Activated B cell treated with CpG ODN at 0.5 μM for 24 hours (primary cell): ENCODE measurements around the gene SRRT. TPM values are rescaled to one million over a fixed set of nuclear protein-coding genes. Genes with fewer than 3 reads are reported as not detected.
"Not testable (repeated sequence)": the region's sequence is repeated elsewhere in the genome, so short reads cannot be mapped to it uniquely, and the experiment has no call there.

Experiments
- ATAC-seq: fragments of 200-7000 bp; cut with Tn5 transposase; one replicate; pipeline ENCODE4 v1.10.0; 2021; ENCODE audit warnings: low read depth, mild to moderate bottlenecking, moderate library complexity
- CTCF ChIA-PET: fragments of 350-600 bp; sonication (Branson Sonifier 250); formaldehyde crosslinking; loops from one replicate; lab custom pipeline; 2021; ENCODE audit warnings: antibody characterized with exemption; lab: Charles Lee
- POLR2A ChIA-PET: fragments of 350-600 bp; sonication (Branson Sonifier 250); formaldehyde crosslinking; loops from one replicate; lab custom pipeline; 2021; ENCODE audit warnings: antibody characterized with exemption; lab: Charles Lee
- DNase-seq: peaks from one replicate; pipeline ENCODE4 v3.0.0; 2022
- H3K27ac Mint-ChIP-seq: one replicate; pipeline ENCODE4 v1.8.0; 2020; ENCODE audit warnings: mixed read lengths
- H3K27me3 Mint-ChIP-seq: one replicate; pipeline ENCODE4 v1.8.0; 2021; ENCODE audit warnings: mixed read lengths
- H3K36me3 Mint-ChIP-seq: one replicate; pipeline ENCODE4 v1.8.0; 2021; ENCODE audit warnings: low read depth, mixed read lengths
- H3K4me1 Mint-ChIP-seq: one replicate; pipeline ENCODE4 v1.8.0; 2021; ENCODE audit warnings: mixed read lengths
- H3K4me3 Mint-ChIP-seq: one replicate; pipeline ENCODE4 v1.8.0; 2020; ENCODE audit warnings: mild to moderate bottlenecking, mixed read lengths
- H3K9me3 Mint-ChIP-seq: one replicate; pipeline ENCODE4 v1.8.0; 2020; ENCODE audit warnings: mixed read lengths
- intact Hi-C: fragments of 100-400 bp; cut with micrococcal nuclease; formaldehyde crosslinking; loops from one replicate; pipeline ENCODE4 v1.15.1; 2024
- total RNA-seq: library from RNA; stranded (reverse); gene quantifications from 2 replicates; pipeline ENCODE4 v1.2.3, GENCODE V29; 2022
- TF ChIP-seq, protein P1 (sequence below): fragments of 200-600 bp; IDR thresholded peaks from one replicate; pipeline ENCODE4 v1.8.0; 2022; ENCODE audit warnings: antibody characterized with exemption, mild to moderate bottlenecking

Gene SRRT
- total RNA-seq, 1 donor from 2014 or later, result 244 TPM

DNA sequence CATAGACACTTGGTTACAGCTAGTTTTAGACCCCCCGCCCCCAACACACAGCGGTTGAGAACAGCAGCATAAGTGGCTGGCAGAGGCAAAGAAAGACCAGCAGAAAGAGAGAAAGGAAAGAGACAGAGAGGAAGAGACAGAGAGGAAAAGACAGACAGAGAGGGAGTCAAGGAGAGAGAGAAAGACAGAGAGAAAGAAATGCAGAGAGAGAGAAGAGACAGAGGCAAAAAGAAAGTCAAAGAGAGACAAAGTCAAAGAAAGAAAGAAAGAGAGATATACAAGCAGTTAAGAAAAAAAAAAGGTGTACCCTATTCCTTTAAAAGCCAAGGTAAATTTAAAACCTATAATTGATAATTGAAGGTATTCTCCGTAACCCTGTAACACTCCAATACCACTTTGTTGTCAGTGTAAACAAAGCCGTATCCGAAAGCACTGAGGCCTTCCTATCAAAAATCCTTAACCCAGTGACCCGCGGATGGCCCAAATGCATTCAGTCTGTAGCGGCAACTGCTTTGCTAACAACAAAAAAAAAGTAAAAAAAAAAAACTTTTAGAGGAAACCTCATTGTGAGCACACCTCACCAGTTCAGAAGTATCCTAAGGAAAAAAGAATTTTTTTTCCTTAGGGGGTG lies 34.3 kb upstream of the SRRT start:
- CTCF ChIA-PET, result no interaction called here
- Mint-ChIP-seq H3K4me3 (no peak overlapping the region), H3K9me3 (no peaks in the 10 kb centered on the region), H3K27me3 (no peaks in the 10 kb centered on the region), H3K36me3 (no peaks in the 10 kb centered on the region), H3K27ac (no peak overlapping the region), H3K4me1 (peaks cover 16% of the 10 kb centered on the region)
- intact Hi-C loops, result no loop called here
- DNase-seq (no peak), ATAC-seq (no peak)
- TF ChIP-seq, protein P1, sequence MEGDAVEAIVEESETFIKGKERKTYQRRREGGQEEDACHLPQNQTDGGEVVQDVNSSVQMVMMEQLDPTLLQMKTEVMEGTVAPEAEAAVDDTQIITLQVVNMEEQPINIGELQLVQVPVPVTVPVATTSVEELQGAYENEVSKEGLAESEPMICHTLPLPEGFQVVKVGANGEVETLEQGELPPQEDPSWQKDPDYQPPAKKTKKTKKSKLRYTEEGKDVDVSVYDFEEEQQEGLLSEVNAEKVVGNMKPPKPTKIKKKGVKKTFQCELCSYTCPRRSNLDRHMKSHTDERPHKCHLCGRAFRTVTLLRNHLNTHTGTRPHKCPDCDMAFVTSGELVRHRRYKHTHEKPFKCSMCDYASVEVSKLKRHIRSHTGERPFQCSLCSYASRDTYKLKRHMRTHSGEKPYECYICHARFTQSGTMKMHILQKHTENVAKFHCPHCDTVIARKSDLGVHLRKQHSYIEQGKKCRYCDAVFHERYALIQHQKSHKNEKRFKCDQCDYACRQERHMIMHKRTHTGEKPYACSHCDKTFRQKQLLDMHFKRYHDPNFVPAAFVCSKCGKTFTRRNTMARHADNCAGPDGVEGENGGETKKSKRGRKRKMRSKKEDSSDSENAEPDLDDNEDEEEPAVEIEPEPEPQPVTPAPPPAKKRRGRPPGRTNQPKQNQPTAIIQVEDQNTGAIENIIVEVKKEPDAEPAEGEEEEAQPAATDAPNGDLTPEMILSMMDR, result no peak
- POLR2A ChIA-PET, result no interaction called here

DNA sequence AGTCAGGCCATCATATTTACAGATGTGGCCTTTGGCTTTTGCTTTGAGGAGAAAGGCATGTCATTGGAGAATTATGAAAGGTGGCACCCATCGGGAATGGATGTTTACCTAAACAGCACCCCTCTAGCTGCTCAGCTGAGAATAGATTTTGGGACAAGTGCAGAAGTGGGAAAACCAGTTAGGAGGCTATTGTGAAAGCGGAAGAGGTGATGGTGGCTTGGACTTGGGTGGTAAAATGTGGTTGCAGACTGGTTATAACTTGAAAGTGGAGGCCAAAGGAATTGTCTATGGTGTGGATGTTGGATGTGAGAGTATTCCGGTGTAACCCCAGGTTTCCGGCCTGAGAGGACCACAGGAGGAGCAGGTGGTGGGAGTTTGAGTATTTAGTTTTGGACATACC lies 27.5 kb upstream of the SRRT start:
- no peak overlapping the region for H3K27ac Mint-ChIP-seq
- TF ChIP-seq, protein P1, result no peak
- ChIA-PET POLR2A (no interaction called here), CTCF (interaction anchor here (1.2 kb wide), 1 partner anchor 48 kb away, joined by 4 read pairs; no protein-coding TSS in a partner anchor)
- H3K9me3 Mint-ChIP-seq, result no peaks in the 10 kb centered on the region
- H3K4me1 Mint-ChIP-seq, result peaks cover 5% of the 10 kb centered on the region
- intact Hi-C loops, result no loop called here
- no peaks in the 10 kb centered on the region for H3K27me3 Mint-ChIP-seq
- DNase-seq (no peak), ATAC-seq (no peak)
- no peak overlapping the region for H3K4me3 Mint-ChIP-seq
- no peaks in the 10 kb centered on the region for H3K36me3 Mint-ChIP-seq

DNA sequence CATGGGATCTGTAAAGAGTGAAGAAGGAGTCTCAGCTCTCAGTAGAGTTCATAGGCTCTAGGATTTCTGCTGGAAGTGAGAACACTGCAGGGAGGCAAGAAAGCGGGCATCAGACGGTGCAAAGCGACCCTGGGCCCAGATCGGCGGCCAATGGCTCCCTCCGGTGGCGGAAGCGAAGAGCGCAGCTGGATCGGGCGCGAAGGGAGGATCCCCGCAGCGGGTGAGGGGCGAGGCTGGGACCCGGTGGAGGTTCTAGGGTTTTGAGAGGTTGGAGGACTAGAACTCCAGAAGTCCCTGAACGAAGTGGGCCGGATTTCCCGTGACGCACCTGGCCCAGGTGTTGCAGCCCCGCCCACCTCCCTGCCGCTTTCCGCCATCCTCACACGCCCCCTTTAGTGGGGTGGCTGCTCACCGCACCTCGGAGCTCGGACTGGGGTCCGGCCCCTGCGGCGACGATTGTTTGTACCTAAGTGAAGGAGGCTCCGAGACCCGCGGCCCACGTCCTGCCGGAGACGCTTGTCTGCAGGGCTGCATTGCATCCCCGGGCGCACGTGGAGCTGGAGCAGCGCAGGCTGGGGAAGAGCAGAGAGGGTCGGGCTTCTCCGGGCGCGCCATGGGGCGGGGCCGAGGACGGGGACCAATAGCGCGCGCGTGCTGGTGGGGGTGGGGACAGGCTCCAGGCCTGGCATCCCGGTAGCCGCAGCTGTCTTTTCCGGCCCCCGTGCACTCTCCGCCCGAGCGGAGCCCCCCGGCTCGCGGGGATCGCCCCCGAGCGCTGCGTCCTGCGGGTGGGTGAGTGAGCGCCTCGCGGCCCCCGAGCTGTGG lies 22.6 kb upstream of the SRRT start, which contains the start of gene SLC12A9:
TSS of gene SLC12A9 (plus strand) at position 666 of the 825 bp plus-strand sequence. CDS start 1,485 bp downstream, outside the sequence.
- Mint-ChIP-seq H3K36me3 (peaks cover 18% of the 10 kb centered on the region), H3K27me3 (no peaks in the 10 kb centered on the region), H3K9me3 (no peaks in the 10 kb centered on the region), H3K4me3 (peak within 1 kb of the TSS; percentile 89), H3K27ac (peak within 1 kb of the TSS; percentile 75), H3K4me1 (peaks cover 21% of the 10 kb centered on the region)
- ChIA-PET CTCF (interaction anchor here (0.5 to 3.6 kb wide), 21 partner anchors 9 to 306 kb away, joined by 3 to 64 read pairs (median 3); partner anchors contain the start of genes GIGYF1, POP7, SRRT and UFSP1), POLR2A (interaction anchor here (0.6 to 3.5 kb wide), 22 partner anchors 13 to 465 kb away, joined by 3 to 26 read pairs (median 6); partner anchors contain the start of genes FBXO24, LRCH4, POP7 and SRRT)
- DNase-seq, result peak; percentile 83
- intact Hi-C loops, result loop anchor here (1.0 to 2.0 kb wide), 13 partner anchors 15 to 383 kb away; partner anchors contain the start of genes EPHB4, FBXO24 and LRCH4
- peak; percentile 93 for ATAC-seq
- TF ChIP-seq, protein P1, result peak; percentile 79

DNA sequence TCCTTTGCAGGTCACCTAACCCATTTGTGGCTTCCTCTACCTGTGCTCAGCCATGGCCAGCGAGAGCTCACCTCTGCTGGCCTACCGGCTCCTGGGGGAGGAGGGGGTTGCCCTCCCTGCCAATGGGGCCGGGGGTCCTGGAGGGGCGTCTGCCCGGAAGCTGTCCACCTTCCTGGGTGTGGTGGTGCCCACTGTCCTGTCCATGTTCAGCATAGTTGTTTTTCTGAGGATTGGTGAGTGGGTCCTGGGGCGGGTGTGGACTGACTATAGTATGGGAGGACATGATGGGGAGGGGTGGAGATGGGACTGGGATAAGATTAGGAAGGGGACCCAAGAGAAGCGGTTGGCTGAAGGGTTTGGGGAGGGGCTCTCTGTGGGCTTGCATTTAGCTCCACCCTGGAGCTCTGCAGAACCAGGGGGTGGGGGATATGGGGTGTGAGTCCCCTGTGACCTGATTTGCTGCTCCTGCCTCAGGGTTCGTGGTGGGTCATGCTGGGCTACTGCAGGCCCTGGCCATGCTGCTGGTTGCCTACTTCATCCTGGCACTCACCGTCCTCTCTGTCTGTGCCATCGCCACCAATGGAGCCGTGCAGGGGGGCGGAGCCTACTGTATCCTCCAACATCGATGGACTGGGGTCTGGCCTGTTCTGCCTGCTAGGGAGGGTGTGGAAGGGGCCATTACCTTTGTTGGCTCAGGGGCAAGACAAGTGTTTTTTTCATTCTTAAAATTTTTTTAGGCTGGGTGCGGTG lies 20.6 kb upstream of the SRRT start:
- TF ChIP-seq, protein P1, result no peak
- H3K9me3 Mint-ChIP-seq, result no peaks in the 10 kb centered on the region
- intact Hi-C loops, result no loop called here

DNA sequence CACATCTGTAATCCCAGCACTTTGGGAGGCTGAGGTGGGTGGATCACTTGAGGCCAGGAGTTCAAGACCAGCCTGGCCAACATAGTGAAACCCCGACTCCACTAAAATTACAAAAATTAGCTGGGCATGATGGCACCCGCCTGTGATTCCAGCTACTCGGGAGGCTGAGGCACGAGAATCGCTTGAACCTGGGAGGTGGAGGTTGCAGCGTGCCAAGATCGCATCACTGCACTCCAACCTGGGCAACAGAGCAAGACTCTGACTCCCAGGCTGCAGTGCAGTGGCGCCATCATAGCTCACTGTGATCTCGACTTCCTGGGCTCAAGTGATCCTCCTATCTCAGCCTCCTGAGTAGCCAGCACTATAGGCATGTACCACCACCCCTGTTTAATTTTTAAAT lies 20.0 kb upstream of the SRRT start:
- H3K4me3 Mint-ChIP-seq, H3K9me3 Mint-ChIP-seq, CTCF ChIA-PET, H3K27me3 Mint-ChIP-seq, H3K27ac Mint-ChIP-seq, ATAC-seq, intact Hi-C loops, DNase-seq: not testable (repeated sequence)
- peaks cover 34% of the 10 kb centered on the region for H3K36me3 Mint-ChIP-seq
- POLR2A ChIA-PET, result interaction anchor here (1.6 to 3.5 kb wide), 2 partner anchors 9 to 16 kb away, joined by 5 to 17 read pairs; no protein-coding TSS in a partner anchor
- peaks cover 21% of the 10 kb centered on the region for H3K4me1 Mint-ChIP-seq

More for the DNA sequence above, 20.6 kb upstream of the SRRT start:
- Mint-ChIP-seq H3K4me3 (peak overlapping the region; percentile 38), H3K4me1 (peaks cover 21% of the 10 kb centered on the region), H3K36me3 (peaks cover 29% of the 10 kb centered on the region), H3K27ac (no peak overlapping the region), H3K27me3 (no peaks in the 10 kb centered on the region)
- ATAC-seq (no peak), DNase-seq (no peak)
- POLR2A ChIA-PET, result interaction anchor here (1.0 to 3.5 kb wide), 5 partner anchors 10 to 49 kb away, joined by 3 to 17 read pairs (median 5); partner anchors contain the start of genes SRRT and UFSP1
- CTCF ChIA-PET, result interaction anchor here (0.6 to 3.2 kb wide), 2 partner anchors 54 to 149 kb away, joined by 3 to 57 read pairs; partner anchors contain the start of gene POP7
